Activated CD8-positive, alpha-beta memory T cell treated with anti-CD3 and anti-CD28 coated beads for 36 hours (primary cell): ENCODE measurements around the gene TASOR2. TPM values are rescaled to one million over a fixed set of nuclear protein-coding genes. Genes with fewer than 3 reads are reported as not detected.

Experiments
- CTCF ChIA-PET: fragments of 350-600 bp; sonication (Branson Sonifier 250); formaldehyde crosslinking; loops from one replicate; lab custom pipeline; 2021; ENCODE audit warnings: antibody characterized with exemption; lab: Charles Lee
- POLR2A ChIA-PET: fragments of 350-600 bp; sonication (Branson Sonifier 250); formaldehyde crosslinking; loops from one replicate; lab custom pipeline; 2021; ENCODE audit warnings: antibody characterized with exemption; lab: Charles Lee
- total RNA-seq, 2 experiments: library from RNA; stranded (reverse); gene quantifications; one replicate each; pipeline ENCODE4 v1.2.3, GENCODE V29; 2021

The TASOR2 gene
- total RNA-seq, 2 experiments from 2014 or later = 70.9 to 75.6 TPM

- POLR2A ChIA-PET = no interaction called here
- CTCF ChIA-PET = no interaction called here
These were observed 39.1 kb downstream of the TASOR2 start for GRCh38 chr10:5723692-5724091.

GRCh38 chr10:5730766-5731165 is 46.1 kb downstream of the TASOR2 start:
- CTCF ChIA-PET = interaction anchor here (0.9 kb wide), 1 partner anchor 40 kb away, joined by 3 read pairs; no protein-coding TSS in a partner anchor

GRCh38 chr10:5731559-5731958 is 46.9 kb downstream of the TASOR2 start:
- POLR2A ChIA-PET = interaction anchor here (0.7 kb wide), 1 partner anchor 112 kb away, joined by 3 read pairs; no protein-coding TSS in a partner anchor
- CTCF ChIA-PET = no interaction called here

More at GRCh38 chr10:5730766-5731165, 46.1 kb downstream of the TASOR2 start:
- POLR2A ChIA-PET = no interaction called here

- ChIA-PET CTCF (no interaction called here), POLR2A (no interaction called here)
These were observed 47.5 kb downstream of the TASOR2 start for GRCh38 chr10:5732141-5732540.

Other genes starting within 250 kb of the TASOR2 start
- gene CALML5, start 185.3 kb upstream of the TASOR2 start, total RNA-seq = not detected
- gene CALML3, start 159.9 kb upstream of the TASOR2 start, total RNA-seq = not detected
- gene ASB13, start 18.2 kb upstream of the TASOR2 start, total RNA-seq = 10 to 100 TPM in 1 of 2 experiments, 1 to 10 TPM in 1; 9.0 to 10.1 TPM
- gene GDI2, start 128.6 kb downstream of the TASOR2 start, total RNA-seq = 100 to 1,000 TPM; 305 to 312 TPM
- 1 to 10 TPM; 8.7 to 9.7 TPM for gene ANKRD16, start 205.1 kb downstream of the TASOR2 start, total RNA-seq
- gene FBH1, start 205.4 kb downstream of the TASOR2 start, total RNA-seq = 10 to 100 TPM; 52.2 to 55.3 TPM